ENCODE measurements around the gene ZNF778. TPM values are rescaled to one million over a fixed set of nuclear protein-coding genes. Genes with fewer than 3 reads are reported as not detected.

The ZNF778 gene
- total and polyA plus RNA-seq, 8 donors: 1.2 to 10.3 (median 5.5) TPM

DNA sequence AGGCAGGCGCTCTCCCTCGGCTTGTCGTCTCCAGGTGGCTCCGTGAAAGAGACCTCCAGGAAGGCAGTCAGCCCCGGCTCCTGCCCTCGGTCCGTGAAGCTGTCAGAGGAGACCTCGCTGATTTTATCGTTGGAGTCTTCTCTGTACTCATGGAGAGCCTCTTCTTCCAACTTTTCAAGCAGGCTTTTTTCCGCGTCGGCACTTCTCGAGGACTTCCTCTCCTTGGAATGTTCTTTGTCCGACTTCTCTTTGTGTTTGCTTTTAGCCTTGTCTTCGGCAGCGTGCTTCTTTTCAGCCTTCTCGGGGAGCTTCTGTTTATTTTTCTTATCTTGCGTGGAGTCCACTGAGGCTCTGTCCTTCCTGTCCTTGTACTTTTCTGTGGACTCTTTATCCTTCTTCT lies 65.0 kb downstream of the ZNF778 start:
- WGBS, 2 donors: 91 to 94% methylated on average over 18 of the region's 18 CpGs
- no peak overlapping the region for H3K27ac ChIP-seq
- ATAC-seq: no peak
- FAIRE-seq: no peak
- no peak overlapping the region for H3K4me3 ChIP-seq
- peaks cover 7 to 70% (median 22%) of the 10 kb centered on the region in 3 donors for H3K36me3 ChIP-seq
- no peaks in the 10 kb centered on the region for H3K27me3 ChIP-seq
- TF ChIP-seq, protein P1, sequence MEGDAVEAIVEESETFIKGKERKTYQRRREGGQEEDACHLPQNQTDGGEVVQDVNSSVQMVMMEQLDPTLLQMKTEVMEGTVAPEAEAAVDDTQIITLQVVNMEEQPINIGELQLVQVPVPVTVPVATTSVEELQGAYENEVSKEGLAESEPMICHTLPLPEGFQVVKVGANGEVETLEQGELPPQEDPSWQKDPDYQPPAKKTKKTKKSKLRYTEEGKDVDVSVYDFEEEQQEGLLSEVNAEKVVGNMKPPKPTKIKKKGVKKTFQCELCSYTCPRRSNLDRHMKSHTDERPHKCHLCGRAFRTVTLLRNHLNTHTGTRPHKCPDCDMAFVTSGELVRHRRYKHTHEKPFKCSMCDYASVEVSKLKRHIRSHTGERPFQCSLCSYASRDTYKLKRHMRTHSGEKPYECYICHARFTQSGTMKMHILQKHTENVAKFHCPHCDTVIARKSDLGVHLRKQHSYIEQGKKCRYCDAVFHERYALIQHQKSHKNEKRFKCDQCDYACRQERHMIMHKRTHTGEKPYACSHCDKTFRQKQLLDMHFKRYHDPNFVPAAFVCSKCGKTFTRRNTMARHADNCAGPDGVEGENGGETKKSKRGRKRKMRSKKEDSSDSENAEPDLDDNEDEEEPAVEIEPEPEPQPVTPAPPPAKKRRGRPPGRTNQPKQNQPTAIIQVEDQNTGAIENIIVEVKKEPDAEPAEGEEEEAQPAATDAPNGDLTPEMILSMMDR (IDR thresholded peaks at IDR 0.05): no peak
- no peaks in the 10 kb centered on the region for H3K9me3 ChIP-seq
- peak in 1 of 6 donors; percentile 33 for DNase-seq
- intact Hi-C loops (cut with DNase I): loop anchor here in 1 of 3 donors (5.0 kb wide), 1 partner anchor 345 kb away; no protein-coding TSS in a partner anchor
- H3K4me1 ChIP-seq: no peaks in the 10 kb centered on the region

DNA sequence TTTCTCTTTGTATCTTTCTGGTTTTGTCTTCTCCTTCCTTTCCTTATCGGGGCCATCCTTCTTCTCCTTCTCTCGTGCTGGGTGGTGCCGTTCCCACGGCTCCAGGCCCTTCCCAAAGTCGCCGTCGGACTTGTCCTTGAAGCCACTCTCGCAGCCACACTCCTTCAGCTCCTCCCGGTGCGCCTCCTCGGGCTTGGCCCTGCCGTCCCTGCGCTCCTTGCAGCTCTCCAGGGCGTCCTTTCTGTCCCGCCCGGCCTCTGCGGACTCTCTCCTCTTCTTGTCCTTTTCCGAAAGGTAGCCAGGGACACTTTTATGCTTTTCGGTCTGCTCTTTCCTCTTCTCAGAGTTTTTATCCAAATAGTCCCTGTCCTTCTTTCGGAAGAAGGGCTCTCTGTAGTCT lies 65.9 kb downstream of the ZNF778 start:
- FAIRE-seq (no peak), DNase-seq (peak in 1 of 6 donors; percentile 33), ATAC-seq (no peak)
- Histone ChIP-seq H3K27me3 (no peaks in the 10 kb centered on the region), H3K4me1 (no peaks in the 10 kb centered on the region), H3K4me3 (no peak overlapping the region), H3K27ac (no peak overlapping the region), H3K36me3 (peaks cover 7 to 72% (median 22%) of the 10 kb centered on the region in 3 donors), H3K9me3 (no peaks in the 10 kb centered on the region)
- 87 to 88% methylated on average over 20 of the region's 20 CpGs for WGBS, 2 donors
- intact Hi-C loops (cut with DNase I): loop anchor here in 1 of 3 donors (5.0 kb wide), 1 partner anchor 346 kb away; no protein-coding TSS in a partner anchor
- TF ChIP-seq, protein P1 (IDR thresholded peaks at IDR 0.05): no peak

DNA sequence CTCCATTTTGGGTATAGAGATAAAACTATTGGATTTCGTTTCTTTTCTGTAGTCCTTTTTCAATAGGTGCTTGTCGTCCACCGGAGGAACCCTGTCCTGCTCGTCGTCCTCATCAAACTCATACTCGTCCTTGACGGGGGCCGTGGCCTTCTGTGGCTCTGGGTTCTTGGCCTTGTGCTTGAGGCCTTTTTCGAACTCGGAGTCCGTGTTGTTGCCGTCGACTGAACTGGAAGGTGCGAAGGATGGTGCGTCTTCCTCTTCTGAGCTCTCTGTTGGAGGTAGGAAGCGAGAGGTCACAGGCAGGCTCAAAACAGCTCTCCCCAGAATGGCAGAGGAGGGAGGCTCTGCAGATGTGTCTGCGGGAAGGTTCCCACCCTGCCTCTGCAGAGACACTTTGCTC lies 67.9 kb downstream of the ZNF778 start:
- no peak for ATAC-seq
- H3K27ac ChIP-seq: no peak overlapping the region
- H3K9me3 ChIP-seq: no peaks in the 10 kb centered on the region
- H3K4me3 ChIP-seq: no peak overlapping the region
- WGBS, 2 donors: 90 to 93% methylated on average over 17 of the region's 17 CpGs
- DNase-seq: no peak
- no peak for FAIRE-seq
- peaks cover 7 to 69% (median 22%) of the 10 kb centered on the region in 3 donors for H3K36me3 ChIP-seq
- no peaks in the 10 kb centered on the region for H3K27me3 ChIP-seq
- intact Hi-C loops (cut with DNase I): no loop called here
- TF ChIP-seq, protein P1 (IDR thresholded peaks at IDR 0.05): no peak
- H3K4me1 ChIP-seq: no peaks in the 10 kb centered on the region

DNA sequence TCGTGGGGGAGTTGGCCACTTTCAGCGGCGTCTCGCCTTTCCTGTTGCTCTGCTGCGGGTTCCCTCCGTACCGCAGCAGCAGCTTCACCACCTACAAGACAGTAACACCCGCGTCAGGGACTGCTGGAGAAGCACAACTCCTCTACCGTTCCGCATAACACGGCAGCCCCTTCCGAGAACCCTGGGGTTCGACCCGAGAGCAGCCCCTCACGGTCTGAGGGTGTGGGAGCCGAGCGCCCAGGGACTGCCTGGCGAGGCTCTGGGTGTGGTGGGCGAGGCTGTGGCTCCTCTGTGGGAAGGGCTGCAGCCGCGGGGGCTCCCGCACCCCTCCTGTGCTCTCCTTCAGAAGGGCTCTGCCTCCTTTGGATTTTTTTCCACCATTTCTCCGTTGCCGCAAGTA lies 68.6 kb downstream of the ZNF778 start:
- FAIRE-seq: no peak
- Histone ChIP-seq H3K4me1 (no peaks in the 10 kb centered on the region), H3K27ac (no peak overlapping the region), H3K4me3 (no peak overlapping the region), H3K27me3 (no peaks in the 10 kb centered on the region), H3K36me3 (peaks cover 7 to 62% (median 22%) of the 10 kb centered on the region in 3 donors), H3K9me3 (no peaks in the 10 kb centered on the region)
- TF ChIP-seq, protein P1 (IDR thresholded peaks at IDR 0.05): no peak
- intact Hi-C loops (cut with DNase I): no loop called here
- no peak for ATAC-seq
- WGBS, 2 donors: 93 to 94% methylated on average over 25 of the region's 25 CpGs
- DNase-seq: peak in 1 of 6 donors; percentile 39

Other genes with a start within 250 kb of the ZNF778 start
- gene CBFA2T3, start 240.5 kb upstream of the ZNF778 start, total RNA-seq: 10 to 100 TPM; 16.7 to 27.0 (median 21.9) TPM
- 10 to 100 TPM in 1 of 2 donors, 1 to 10 TPM in 1; 8.7 to 24.6 TPM for gene CBFA2T3, start 240.5 kb upstream of the ZNF778 start, polyA plus RNA-seq
- 10 to 100 TPM; 17.3 to 26.6 (median 18.9) TPM for gene ACSF3, start 123.9 kb upstream of the ZNF778 start, total RNA-seq
- gene ACSF3, start 123.9 kb upstream of the ZNF778 start, polyA plus RNA-seq: 10 to 100 TPM; 32.6 to 36.9 TPM
- 1 to 10 TPM in 3 of 6 donors, under 1 TPM in 2, not detected in 1; 0.09 to 2.5 (median 1.1) TPM for gene CDH15, start 46.0 kb upstream of the ZNF778 start, total RNA-seq
- 1 to 10 TPM in 1 of 2 donors, not detected in 1; 1.8 TPM for gene CDH15, start 46.0 kb upstream of the ZNF778 start, polyA plus RNA-seq
- 10 to 100 TPM in 4 of 6 donors, 1 to 10 TPM in 1, under 1 TPM in 1; 0.37 to 49.7 (median 39.0) TPM for gene SLC22A31, start 17.2 kb upstream of the ZNF778 start, total RNA-seq
- gene SLC22A31, start 17.2 kb upstream of the ZNF778 start, polyA plus RNA-seq: 100 to 1,000 TPM in 1 of 2 donors, 1 to 10 TPM in 1; 3.8 to 131 TPM